CD14-positive monocyte (primary cell): ENCODE data around the gene MGLL. TPM values are rescaled to one million over a fixed set of nuclear protein-coding genes. Genes with fewer than 3 reads are reported as not detected.

ENCODE experiments used
- DNase-seq, 3 donors: peaks; one replicate each; pipeline ENCODE4 v3.0.0-alpha.2; 2011 to 2022
- H2AFZ ChIP-seq: 2 replicates; pipeline ENCODE4 v1.6.0; 2012; ENCODE audit warnings: mild to moderate bottlenecking, low read depth, low read length, inconsistent platforms; ENCODE audit not compliant: insufficient read depth, poor library complexity, severe bottlenecking
- H3K27ac ChIP-seq, 2 donors: 1 replicate in 1 of 2; 2 replicates in 1 of 2; pipeline ENCODE4 v1.5.1; 2012 to 2013; ENCODE audit warnings: low read length in 2 of 2, control low read depth in 1 of 2, inconsistent platforms in 1 of 2, low read depth in 1 of 2, mild to moderate bottlenecking in 1 of 2
- H3K27me3 ChIP-seq, 2 donors: one replicate each; pipeline versions ENCODE4 v1.6.0 to v1.6.1; 2011 to 2013; ENCODE audit warnings: low read length in 2 of 2; ENCODE audit not compliant: control insufficient read depth in 2 of 2, insufficient read depth in 2 of 2
- H3K36me3 ChIP-seq, 2 donors: replicated peaks in 1 of 2; 1 replicate in 1 of 2; 2 replicates in 1 of 2; pipeline versions ENCODE4 v1.5.1 to v1.6.1; 2012 to 2013; ENCODE audit warnings: low read length in 2 of 2, control low read depth in 1 of 2, inconsistent platforms in 1 of 2, mild to moderate bottlenecking in 1 of 2; ENCODE audit not compliant: insufficient read depth in 2 of 2, control insufficient read depth in 1 of 2
- H3K4me1 ChIP-seq, 2 donors: 1 replicate in 1 of 2; 2 replicates in 1 of 2; pipeline versions ENCODE4 v1.5.1 to v1.6.1; 2012 to 2013; ENCODE audit warnings: low read length in 2 of 2, control low read depth in 1 of 2, inconsistent platforms in 1 of 2, mild to moderate bottlenecking in 1 of 2, moderate library complexity in 1 of 2; ENCODE audit not compliant: insufficient read depth in 2 of 2, control insufficient read depth in 1 of 2
- H3K4me2 ChIP-seq: replicated peaks from 2 replicates; pipeline ENCODE3; 2012; ENCODE audit warnings: low read length, moderate library complexity, mild to moderate bottlenecking; ENCODE audit not compliant: poor library complexity, severe bottlenecking; ENCODE audit errors: extremely low read depth
- H3K4me3 ChIP-seq, 3 experiments: fragments of 200-600 bp in 1 of 3; sonication (generic) in 1 of 3; replicated peaks in 1 of 3; 1 replicate in 2 of 3; 2 replicates in 1 of 3; pipeline ENCODE4 v1.5.1; 2011 to 2013; ENCODE audit warnings: low read length in 3 of 3, mild to moderate bottlenecking in 3 of 3, control low read depth in 2 of 3, low read depth in 2 of 3, inconsistent platforms in 1 of 3, moderate library complexity in 1 of 3
- H3K79me2 ChIP-seq: 2 replicates; pipeline ENCODE4 v1.6.0; 2012; ENCODE audit warnings: mild to moderate bottlenecking, control low read depth, inconsistent platforms, low read length, moderate library complexity; ENCODE audit not compliant: insufficient read depth
- H3K9ac ChIP-seq: 2 replicates; pipeline ENCODE4 v1.6.0; 2017; ENCODE audit warnings: low read length, mild to moderate bottlenecking; ENCODE audit not compliant: insufficient read depth, poor library complexity, severe bottlenecking
- H3K9me3 ChIP-seq, 2 donors: replicated peaks in 1 of 2; 1 replicate in 1 of 2; 2 replicates in 1 of 2; pipeline versions ENCODE4 v1.5.1 to v1.6.1; 2012 to 2013; ENCODE audit warnings: low read length in 2 of 2, control low read depth in 1 of 2; ENCODE audit not compliant: control insufficient read depth in 1 of 2, insufficient read depth in 1 of 2
- H4K20me1 ChIP-seq: 2 replicates; pipeline ENCODE4 v1.6.0; 2012; ENCODE audit warnings: mild to moderate bottlenecking, low read length, control low read depth, moderate library complexity; ENCODE audit not compliant: insufficient read depth
- H3K27ac Mint-ChIP-seq, 7 donors: one replicate each; pipeline ENCODE4 v1.8.0; 2020; ENCODE audit warnings: mild to moderate bottlenecking in 7 of 7, mixed read lengths in 7 of 7, moderate library complexity in 6 of 7, inconsistent platforms in 2 of 7
- H3K27me3 Mint-ChIP-seq, 3 donors: one replicate each; pipeline ENCODE4 v1.8.0; 2021 to 2022; ENCODE audit warnings: low read depth in 3 of 3, mild to moderate bottlenecking in 3 of 3, mixed read lengths in 3 of 3, moderate library complexity in 3 of 3, inconsistent platforms in 1 of 3
- H3K36me3 Mint-ChIP-seq, 2 donors: one replicate each; pipeline ENCODE4 v1.8.0; 2020; ENCODE audit warnings: mixed read lengths in 2 of 2, inconsistent platforms in 1 of 2, mild to moderate bottlenecking in 1 of 2
- H3K4me1 Mint-ChIP-seq: one replicate; pipeline ENCODE4 v1.8.0; 2020; ENCODE audit warnings: mild to moderate bottlenecking, mixed read lengths
- H3K4me3 Mint-ChIP-seq, 2 donors: one replicate each; pipeline ENCODE4 v1.8.0; 2020; ENCODE audit warnings: mild to moderate bottlenecking in 2 of 2, mixed read lengths in 2 of 2, moderate library complexity in 1 of 2
- H3K9me3 Mint-ChIP-seq, 7 donors: one replicate each; pipeline ENCODE4 v1.8.0; 2020 to 2022; ENCODE audit warnings: mixed read lengths in 7 of 7, mild to moderate bottlenecking in 6 of 7, moderate library complexity in 6 of 7, inconsistent platforms in 2 of 7
- CTCF ChIP-seq: fragments of 200-600 bp; IDR thresholded peaks from one replicate; pipeline ENCODE4 v1.8.0; 2022; ENCODE audit warnings: antibody characterized with exemption, mild to moderate bottlenecking
- whole genome bisulfite sequencing: methylation state at CpG from one replicate; pipeline ENCODE4 v1.1.5; 2013; ENCODE audit warnings: missing lambda C conversion rate; ENCODE audit not compliant: insufficient coverage; 5-methylcytosine and 5-hydroxymethylcytosine counted together
- intact Hi-C, 2 donors: fragments of 100-400 bp; cut with micrococcal nuclease; formaldehyde crosslinking; loops; one replicate each; pipeline versions ENCODE4 v1.15.0 to v1.15.1; 2023
- polyA plus RNA-seq, 3 donors: library from polyadenylated mRNA; depleted of rRNA in 1 of 3; unstranded in 2 of 3; stranded (reverse) in 1 of 3; fragments of 300-500 nt in 2 of 3; fragments of >200 nt in 1 of 3; fragmentation: Illumina TruSeq in 2 of 3; gene quantifications; 1 replicate in 2 of 3; 2 replicates in 1 of 3; pipeline ENCODE4 v1.2.3, GENCODE V29; 2012 to 2021

The MGLL gene
- polyA plus RNA-seq, 3 donors: 4.4 to 10.0 (median 6.4) TPM

GRCh38 chr3:127792541-127793292 is 29.6 kb downstream of the MGLL start:
- H3K4me1 ChIP-seq: peaks cover 6 to 10% of the 10 kb centered on the region in 2 donors
- Mint-ChIP-seq H3K36me3 (no peaks in the 10 kb centered on the region), H3K27ac (peak overlapping the region in 1 of 7 donors; percentile 63), H3K27me3 (peaks cover 0 to 3% (median 0%) of the 10 kb centered on the region in 3 donors), H3K4me1 (peaks cover 14% of the 10 kb centered on the region), H3K9me3 (peaks cover 0 to 7% (median 0%) of the 10 kb centered on the region in 7 donors), H3K4me3 (no peak overlapping the region)
- no peak overlapping the region for H3K27ac ChIP-seq
- no peak overlapping the region for H3K4me2 ChIP-seq
- no peak overlapping the region for H3K4me3 ChIP-seq
- no peak for TF ChIP-seq CTCF
- no peak for DNase-seq
- no peaks in the 10 kb centered on the region for H3K36me3 ChIP-seq
- H3K79me2 ChIP-seq: no peaks in the 10 kb centered on the region
- intact Hi-C loops: no loop called here
- H3K9ac ChIP-seq: no peak overlapping the region
- no peaks in the 10 kb centered on the region for H3K9me3 ChIP-seq
- H4K20me1 ChIP-seq: no peaks in the 10 kb centered on the region
- 95% methylated on average over 16 of the region's 18 CpGs for WGBS
- H3K27me3 ChIP-seq: no peaks in the 10 kb centered on the region
- no peak overlapping the region for H2AFZ ChIP-seq

DNA sequence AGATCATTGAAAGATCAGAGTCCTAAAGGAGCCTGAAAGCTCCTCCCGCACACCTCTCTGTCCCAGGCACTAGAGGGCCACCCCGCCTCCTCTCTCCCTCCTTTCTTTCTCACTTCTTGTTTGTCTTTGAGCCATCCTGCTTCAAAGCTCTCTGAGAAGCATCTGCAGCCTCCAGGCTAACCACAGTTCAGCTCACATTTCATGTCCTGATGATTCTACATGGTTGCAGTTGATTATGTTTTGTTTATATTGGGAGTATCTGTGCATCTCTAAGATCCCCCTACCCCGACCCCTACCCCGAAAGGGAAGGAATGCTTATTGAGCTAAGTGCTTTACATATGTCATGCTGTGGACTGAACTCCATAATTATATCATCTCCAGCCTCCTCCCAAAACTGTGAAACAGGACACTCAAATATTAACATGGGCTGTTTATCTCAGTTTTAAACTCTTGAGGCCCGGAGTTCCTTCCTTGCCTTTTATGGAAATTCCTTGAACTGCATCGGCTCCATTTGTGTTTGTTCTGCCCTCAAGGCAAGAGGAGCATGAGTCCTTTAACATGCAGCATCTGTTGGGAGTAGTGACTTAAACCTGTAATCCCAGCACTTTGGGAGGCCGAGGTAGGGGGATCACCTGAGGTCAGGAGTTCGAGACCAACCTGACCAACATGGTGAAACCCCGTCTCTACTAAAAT is 30.9 kb downstream of the MGLL start:
- Histone ChIP-seq H3K27me3 (no peaks in the 10 kb centered on the region), H3K36me3 (no peaks in the 10 kb centered on the region), H3K4me2 (no peak overlapping the region), H3K9me3 (no peaks in the 10 kb centered on the region), H3K79me2 (no peaks in the 10 kb centered on the region), H3K4me1 (peaks cover 6 to 10% of the 10 kb centered on the region in 2 donors), H2AFZ (peak overlapping the region; percentile 50), H4K20me1 (no peaks in the 10 kb centered on the region), H3K9ac (no peak overlapping the region), H3K27ac (no peak overlapping the region), H3K4me3 (no peak overlapping the region)
- WGBS: 73% methylated on average over 2 of the region's 9 CpGs
- intact Hi-C loops: no loop called here
- Mint-ChIP-seq H3K4me3 (peak overlapping the region in 1 of 2 donors; percentile 21), H3K36me3 (no peaks in the 10 kb centered on the region), H3K27ac (peak overlapping the region in 3 of 7 donors; percentile 6 to 45 (median 11)), H3K9me3 (peaks cover 0 to 7% (median 0%) of the 10 kb centered on the region in 7 donors), H3K4me1 (peaks cover 14% of the 10 kb centered on the region), H3K27me3 (peaks cover 0 to 4% (median 0%) of the 10 kb centered on the region in 3 donors)
- TF ChIP-seq CTCF: peak; percentile 20
- peak in 1 of 3 donors; percentile 19 for DNase-seq
